Stimulated activated CD8-positive, alpha-beta memory T cell treated with anti-CD3 and anti-CD28 coated beads, Interleukin-15, amount 100 ng/mL, for 48 hours (primary cell): ENCODE data around the gene TEX36.
A peak's percentile ranks its signal among the peaks of the same experiment; 100 is the strongest.
"Not testable (repeated sequence)": the region's sequence is repeated elsewhere in the genome, so short reads cannot be mapped to it uniquely, and the experiment has no call there.

ENCODE experiments used
- DNase-seq, 2 donors: peaks; one replicate each; pipeline ENCODE4 v3.0.0-alpha.2; 2020; ENCODE audit warnings: low read depth in 2 of 2

The TEX36 gene, protein sequence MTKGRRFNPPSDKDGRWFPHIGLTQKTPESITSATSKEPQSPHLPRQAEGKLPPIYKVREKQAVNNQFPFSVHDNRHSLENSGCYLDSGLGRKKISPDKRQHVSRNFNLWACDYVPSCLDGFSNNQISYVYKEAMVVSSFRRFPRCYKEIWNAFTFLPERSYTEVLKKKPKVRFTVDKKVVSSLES

DNA sequence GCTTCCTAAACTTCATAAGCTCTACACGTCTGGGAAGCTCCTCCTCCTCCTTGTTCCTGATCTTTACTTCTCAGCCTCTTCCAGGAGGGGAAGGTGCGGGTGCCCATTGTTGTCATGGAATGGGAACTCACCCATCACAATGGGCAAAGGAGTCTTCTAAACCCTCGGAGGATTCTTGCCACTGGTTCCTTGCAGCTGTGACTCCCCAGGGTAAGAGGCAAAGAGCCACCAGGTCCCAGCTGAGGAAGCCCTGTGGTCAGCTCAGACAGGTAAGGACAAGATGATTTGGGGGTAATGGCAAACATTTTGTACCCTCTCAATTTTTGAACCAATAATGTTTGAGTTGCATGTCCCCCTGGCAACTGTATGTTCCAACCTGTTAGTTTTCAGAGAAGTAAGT is at the start of gene TEX36:
Gene TEX36, minus strand, starts transcription at position 101 of the 400 bp plus-strand sequence. CDS start 174 bp downstream, outside the sequence.
- no peak for DNase-seq

DNA sequence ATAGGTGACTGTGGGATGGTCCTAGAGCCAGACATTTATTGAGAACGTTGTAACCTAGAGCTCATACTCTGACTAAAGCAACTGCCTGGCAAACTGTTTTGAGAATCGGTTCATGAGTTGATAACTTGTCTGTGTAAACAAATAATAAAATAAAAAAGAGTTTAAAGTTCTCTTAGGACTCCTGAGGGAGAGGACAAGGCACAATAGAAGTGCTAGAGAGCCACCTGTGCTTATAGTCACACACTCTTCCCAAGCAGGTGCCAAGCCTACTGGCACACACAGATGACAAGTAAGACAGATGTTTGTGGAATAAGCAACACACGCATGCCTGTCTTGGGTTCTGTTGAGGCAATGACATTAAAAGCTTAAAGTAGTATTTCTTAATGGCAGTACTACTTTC is 44.5 kb upstream of the TEX36 start:
- DNase-seq, result no peak

DNA sequence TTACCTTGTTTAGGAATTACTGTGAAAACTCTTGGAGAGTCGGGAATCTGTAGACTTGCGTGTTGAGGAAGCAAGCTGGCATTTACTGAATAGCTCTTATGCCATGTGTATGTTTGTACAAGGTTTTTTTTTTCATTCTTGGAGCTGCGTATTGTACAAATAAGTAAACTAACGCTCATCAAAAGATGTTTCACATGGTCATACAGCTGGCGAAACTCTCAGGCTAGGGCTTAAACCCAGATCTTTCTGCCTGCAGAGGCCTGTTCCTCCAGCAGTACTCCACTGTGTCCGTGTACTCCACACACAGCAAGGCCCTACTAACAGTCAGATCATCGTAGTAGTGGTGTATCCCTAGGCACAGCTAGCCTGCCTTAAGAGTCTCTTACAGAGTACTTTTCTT is 44.0 kb upstream of the TEX36 start:
- no peak for DNase-seq

DNA sequence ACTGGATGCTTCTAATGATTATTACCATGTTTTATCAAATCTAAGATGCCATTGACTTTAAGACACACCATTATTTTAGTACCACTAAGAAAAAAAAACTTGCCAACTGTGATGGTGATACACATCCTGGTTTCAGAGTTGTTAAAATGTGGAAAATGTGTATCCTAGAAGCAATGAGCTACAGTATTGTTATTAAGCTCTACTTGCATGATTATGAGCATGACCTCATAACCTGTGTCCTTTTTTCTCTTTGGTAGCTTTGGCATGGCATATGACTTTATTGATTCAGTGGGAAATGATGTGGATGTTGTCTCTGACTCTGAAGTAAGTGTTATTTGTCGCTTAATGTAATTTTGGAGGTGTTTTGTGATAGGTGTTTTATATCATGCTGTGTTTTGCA is 39.8 kb upstream of the TEX36 start:
- DNase-seq, result no peak

DNA sequence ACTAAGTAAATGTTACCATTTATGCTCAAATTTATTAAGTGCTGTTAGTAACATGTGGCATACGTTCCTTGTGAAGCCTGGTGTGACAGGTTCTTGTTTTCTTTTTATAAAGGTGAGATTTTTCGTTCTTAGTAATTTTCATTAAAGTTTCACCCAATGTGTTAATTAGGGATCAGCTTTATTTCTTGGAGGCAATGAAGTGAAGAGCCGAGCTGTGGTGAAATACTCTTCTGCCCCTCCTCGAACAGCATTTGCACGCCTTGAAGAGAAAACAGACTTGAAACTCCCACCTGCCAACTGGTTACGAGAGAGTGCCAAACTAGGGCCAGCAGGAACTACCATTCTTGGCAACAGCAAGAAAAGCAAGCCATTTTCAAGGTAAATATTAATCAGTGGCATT is 38.1 kb upstream of the TEX36 start:
- DNase-seq, result no peak

DNA sequence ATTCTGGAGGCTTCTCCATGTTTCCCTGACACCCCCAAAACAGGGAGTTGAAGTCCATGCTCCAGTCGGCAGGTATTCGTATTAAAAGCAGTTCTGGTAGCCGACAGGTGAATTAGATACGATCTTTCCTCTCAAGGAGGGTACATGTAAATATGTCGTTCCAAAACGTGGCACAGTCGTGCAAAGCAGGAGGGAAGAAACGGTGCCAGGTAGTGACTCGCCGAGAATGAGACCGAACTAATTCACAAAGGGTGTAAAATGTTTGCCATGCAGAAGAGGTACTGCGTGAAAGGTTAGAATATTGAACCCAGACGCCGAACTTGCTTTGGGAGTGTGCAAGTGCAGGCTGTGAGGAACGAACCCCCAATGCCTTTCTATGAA is 37.0 kb upstream of the TEX36 start:
- no peak for DNase-seq

DNA sequence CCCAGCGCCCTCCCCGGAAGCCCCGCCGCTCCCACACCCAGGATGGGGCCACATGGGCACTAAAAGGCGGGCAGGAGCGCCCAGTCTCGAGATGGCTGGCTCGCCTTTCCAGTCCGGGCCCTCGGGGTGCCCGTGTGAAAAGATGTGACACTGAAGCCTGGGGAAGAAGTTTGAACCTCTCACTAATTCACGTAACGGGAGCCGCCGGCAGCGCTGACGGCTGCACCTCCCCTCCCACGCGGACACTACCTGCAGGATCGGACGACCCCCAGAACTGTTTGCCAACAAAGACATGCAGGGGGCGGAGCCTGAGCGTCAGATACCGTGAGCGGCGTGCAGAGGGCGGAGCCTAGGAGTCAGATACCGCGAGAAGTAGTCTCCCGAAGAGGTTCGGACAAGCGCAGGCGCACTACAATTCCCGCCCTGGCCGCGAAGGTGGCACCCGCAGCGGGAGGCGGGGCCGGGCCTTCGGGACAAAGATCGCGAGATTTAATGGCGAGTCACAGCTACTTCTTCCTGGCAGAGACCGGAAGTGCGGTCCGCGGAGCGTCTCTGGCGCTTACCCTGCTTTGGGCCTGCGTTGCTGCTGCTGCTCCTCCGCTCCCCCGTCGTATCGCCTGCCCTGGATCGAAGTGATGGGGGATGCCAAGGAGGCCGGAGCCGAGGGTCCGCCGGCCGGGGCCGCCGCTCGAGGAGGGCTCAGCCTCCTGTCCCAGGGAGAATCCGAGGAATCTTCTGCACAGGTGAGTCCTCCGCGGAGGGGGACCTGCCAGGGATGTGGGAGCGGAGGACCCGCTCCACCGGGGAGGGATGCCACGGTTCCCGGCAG is 36.4 kb upstream of the TEX36 start, which contains the start of gene EDRF1:
Gene EDRF1, plus strand, starts transcription at position 537 of the 829 bp plus-strand sequence. Its CDS starts 99 bp downstream, at position 636.
- DNase-seq, result peak; percentile 98 to 99

DNA sequence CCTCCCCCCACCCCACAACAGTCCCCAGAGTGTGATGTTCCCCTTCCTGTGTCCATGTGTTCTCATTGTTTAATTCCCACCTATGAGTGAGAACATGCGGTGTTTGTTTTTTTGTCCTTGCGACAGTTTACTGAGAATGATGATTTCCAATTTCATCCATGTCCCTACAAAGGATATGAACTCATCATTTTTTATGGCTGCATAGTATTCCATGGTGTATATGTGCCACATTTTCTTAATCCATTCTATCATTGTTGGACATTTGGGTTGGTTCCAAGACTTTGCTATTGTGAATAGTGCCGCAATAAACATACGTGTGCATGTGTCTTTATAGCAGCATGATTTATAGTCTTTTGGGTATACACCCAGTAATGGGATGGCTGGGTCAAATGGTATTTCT is 31.8 kb upstream of the TEX36 start:
- DNase-seq, result not testable (repeated sequence)

DNA sequence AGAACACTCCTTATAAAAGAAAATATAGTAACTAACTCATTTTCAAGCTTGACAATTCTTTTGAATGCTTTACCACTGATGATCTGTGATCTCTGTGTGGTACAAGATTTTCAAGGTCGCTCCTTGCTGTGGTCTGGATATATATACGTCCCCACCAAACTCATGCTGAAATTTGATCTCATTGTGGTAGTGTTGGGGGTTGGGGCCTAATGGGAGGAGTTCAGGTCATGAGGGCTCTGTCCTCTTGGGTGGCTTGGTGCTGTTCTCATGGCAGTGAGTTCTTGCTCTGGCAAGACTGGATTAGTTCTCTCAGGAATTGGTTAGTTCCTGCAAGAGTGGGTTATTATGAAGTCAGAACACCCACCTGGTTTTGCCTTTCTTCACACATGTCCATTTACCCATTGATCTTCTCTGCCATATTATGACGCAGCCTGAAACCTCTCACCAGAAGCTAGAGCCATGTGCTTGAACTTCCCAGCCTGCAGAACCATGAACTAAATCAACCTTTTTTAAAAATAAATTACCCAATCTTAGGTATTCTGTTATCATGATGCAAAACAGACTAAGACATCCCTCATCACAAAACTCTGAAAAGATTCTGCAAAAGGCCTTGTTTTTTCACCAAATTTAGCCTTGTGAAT is 28.3 kb upstream of the TEX36 start:
- no peak for DNase-seq

DNA sequence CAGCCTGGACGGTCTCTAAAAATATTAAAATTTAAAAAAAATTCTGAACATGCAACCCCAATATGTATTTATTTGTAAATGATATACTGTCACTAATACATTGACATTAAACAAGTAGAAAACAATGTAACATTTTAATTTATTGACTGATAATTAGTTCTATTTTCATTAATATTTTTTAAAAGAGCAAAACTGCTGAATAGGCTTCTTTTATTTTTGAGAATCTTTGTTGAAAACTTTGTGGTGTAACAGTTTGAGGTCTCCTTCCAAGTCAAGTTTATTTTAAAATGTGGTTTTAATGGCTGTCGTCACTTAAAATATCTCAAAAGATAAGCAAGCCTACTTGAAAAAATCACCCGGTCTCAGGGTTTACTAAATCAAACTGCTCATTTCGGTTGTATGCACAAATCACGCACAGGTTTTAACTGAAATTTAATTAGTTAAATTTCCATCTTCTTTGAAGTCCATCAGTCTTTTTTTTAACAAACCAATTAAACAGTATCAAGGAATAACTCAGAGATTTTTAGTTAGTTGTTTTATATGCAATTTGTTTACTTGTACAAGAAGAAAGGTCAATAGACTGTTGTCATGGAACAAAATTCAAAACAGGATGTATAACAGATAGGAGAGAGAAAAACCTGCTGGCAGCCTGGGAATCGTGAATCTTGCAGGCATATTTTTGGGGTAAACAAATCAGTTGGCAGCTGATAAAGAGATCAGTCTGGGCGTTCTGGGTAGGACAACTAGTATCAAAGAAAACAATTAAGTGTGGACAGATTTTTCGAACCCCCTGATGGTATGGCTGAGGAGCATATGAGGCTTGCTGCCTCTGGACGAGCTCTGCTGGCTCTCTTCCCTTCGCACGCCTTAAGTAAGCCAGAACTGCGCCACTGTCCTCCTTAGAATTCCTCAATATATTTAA is 26.9 kb upstream of the TEX36 start:
- DNase-seq, result no peak

DNA sequence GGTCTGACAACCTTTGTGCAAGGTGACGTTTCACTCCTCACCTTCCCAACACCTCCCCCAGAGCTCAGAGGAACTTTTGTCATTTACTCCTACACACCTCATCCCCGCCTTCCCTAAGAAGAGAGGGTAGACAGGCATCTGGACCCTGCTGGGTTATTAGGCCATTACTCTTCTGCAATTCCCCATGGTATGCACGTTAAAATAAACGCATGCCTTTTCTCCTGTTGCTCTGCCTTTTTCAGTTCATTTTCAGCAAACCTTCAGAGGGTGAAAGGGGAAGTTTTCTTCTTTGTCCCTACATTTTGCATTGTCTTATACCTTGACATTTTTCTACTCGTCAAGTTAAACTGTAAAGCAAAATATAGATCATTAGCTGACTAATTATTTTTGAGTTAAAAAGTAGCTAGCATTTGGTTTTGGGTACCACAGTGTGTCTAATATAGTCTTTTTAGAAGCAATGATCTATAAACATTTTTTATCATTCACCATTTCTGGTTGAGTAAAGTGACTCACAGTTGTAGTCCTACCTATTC is 26.1 kb upstream of the TEX36 start:
- DNase-seq, result no peak

DNA sequence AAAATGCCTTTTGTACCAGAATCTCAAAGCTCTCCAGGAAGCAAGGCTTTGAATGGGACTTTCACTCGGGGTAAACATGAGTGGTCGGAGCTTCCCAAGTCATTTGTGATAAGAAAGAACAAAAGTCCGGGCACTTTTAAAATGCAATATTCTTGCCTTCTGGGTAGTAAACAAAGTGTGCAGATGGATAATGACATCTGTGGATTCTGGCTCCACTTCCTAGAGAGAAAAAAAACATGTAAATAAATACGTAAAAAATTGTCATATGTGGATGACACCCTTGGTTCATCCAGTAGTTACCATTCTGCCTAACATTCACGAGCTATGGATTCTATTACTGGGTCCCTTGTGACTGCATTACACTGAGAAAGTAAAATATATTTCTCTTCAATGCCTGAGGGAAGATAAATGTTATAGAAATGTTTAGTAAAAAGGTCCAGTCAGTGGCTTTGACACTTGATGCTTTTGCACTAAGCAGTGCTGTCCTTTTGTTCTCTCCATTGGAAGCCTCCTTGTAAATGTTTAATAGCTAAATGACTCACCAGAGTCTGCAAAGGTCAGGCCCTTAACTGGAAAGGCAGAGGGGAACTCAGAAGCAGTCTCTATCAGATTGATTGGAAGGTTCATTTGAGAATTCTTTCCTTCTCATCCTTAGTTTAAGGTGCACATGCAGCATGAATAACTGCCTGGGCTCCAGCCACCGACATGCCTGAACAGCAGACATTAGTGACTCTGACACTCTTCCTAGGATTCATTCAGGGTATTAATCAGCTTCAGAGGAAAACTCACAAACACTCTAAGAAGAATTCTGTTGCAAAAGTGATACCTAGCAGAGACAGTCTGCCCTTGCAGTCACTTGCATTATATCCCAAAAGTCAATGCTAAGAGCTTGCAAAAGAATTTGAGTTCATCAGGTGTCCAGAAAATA is 24.8 kb upstream of the TEX36 start:
- no peak for DNase-seq

DNA sequence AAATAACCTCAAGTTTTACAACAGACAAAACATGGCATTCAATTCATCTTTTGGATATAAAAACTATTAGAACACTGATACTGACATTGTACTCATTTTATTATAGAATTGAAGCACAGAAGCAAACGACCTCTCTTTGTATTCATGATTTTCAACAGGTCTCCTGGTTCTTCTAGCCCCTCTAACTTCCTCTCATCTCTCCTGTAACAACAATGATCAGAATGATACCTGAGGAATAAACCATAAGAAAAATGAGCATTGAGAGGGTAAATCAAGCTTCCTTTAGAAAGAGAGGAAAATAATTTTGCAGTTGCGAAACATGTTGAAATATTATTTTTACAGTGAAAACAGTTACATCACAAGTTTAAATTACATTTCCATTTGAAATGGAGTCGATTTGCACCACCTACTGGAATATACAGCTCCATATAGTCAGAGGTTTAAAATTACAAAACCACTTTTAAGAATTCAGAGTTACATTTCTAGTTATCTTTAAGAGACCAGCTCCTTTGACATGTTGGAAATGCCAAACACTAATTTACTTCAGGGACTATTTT is 17.5 kb upstream of the TEX36 start:
- no peak for DNase-seq

DNA sequence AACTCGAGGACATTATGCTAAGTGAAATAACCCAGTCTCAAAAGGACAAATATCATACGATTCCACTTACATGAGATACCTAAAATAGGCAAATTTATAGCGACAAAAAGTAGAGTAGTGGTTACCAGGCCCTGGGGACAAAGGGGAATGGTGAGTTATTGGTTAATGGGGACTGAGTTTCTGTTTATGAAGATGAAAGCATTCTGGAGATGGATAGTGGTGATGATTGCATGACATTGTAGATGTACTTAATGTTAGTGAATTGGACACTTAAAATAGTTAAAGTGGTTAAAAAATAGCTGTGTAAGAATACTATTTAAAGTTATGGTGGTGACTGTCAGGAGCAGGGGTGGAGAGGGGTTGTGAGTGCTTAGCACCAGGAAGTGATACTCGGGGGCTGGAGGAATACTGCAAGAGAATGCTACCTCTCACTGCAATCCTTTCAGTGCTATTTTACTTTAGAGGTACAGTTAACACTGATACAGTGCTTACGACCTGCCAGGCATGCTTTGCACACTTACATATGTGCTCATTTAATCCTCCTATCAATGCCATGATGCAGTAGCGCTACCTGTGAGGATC is 16.7 kb upstream of the TEX36 start:
- no peak for DNase-seq

DNA sequence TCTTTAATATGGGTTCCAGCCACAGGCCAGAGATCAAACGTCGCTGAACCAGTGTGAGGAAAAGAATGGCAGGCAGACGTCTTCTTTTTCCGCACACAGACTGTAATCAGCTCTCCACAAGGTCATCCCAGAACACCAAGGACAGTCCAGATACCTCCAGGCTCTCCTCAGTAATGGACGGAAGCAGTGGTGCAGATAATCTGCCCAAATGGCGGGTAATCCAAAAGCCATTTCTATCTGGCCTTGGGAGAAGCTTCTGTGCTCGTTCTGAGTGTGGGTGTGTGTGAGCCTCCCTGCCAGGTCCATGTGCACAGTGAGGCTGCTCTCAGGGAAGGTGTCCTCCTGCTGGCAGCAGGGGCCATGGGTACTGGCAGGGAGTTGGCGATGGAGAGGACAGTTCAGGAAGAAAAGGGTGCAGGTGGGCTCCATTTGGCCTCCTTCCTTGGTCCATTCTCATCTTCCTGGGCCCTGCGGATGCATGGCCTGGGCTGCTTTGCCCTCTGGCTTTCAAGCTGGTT is 15.6 kb upstream of the TEX36 start:
- DNase-seq, result no peak

DNA sequence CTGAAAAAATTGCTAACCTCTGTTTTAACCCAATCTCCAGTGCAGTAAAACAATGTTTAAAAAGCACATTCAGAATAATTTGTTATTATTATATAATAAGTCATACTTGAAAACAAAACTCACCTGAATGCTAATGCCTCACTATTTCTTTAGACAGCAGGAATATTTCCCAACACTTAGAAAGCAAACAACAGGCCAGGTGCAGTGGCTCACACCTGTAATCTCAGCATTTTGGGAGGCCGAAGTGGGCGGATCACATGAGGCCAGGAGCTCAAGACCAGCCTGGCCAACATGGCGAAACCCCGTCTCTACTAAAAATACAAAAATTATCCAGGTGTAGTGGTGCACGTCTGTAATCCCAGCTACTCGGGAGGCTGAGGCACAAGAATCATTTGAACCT is 13.9 kb upstream of the TEX36 start:
- not testable (repeated sequence) for DNase-seq

DNA sequence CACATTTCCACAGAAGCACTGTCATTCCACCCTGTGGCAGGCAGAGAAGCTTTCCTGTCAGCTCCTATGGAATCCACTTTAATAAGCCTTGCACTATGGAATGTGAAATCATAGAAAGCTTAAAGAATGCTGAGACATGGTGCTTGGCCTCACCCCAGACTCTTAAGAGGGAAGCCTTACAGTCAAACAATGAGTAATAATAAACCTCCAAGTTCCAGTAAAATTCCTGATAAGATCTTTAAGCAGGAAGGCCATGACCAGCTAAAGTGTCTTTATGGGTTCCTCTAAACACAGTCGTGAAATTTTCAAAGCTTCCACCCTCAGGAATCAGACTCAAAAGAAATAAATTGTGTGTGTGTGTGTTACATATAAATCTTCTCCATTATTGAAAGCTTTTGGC is 11.9 kb upstream of the TEX36 start:
- no peak for DNase-seq

DNA sequence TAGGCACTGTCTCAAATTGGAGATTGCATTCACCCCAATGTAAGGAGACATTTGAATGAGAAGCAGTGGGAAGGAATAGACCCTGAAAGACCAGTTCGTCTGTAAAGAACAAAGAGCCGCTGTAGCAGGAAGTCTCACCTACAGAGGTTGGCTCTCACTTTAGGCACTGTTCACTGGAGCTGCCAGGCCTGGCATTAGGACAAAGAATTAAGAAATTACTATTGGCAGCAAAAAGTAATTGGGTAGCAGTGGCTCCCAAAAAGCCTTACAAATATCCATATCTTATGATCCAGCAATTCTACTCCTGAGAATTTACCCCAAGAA is 10.5 kb upstream of the TEX36 start:
- DNase-seq, result no peak
